NCI-H2029 (cell line): Measurements from ENCODE around the gene SYN1.
"Not testable (repeated sequence)": the region's sequence is repeated elsewhere in the genome, so short reads cannot be mapped to it uniquely, and the experiment has no call there.

Experiments
- DNase-seq: peaks from one replicate; lab custom pipeline; 2025; lab: John Stamatoyannopoulos, UW

The SYN1 gene

GRCh38 chrX:47633689-47634590 is 14.3 kb upstream of the SYN1 start:
- no peak for DNase-seq

DNA sequence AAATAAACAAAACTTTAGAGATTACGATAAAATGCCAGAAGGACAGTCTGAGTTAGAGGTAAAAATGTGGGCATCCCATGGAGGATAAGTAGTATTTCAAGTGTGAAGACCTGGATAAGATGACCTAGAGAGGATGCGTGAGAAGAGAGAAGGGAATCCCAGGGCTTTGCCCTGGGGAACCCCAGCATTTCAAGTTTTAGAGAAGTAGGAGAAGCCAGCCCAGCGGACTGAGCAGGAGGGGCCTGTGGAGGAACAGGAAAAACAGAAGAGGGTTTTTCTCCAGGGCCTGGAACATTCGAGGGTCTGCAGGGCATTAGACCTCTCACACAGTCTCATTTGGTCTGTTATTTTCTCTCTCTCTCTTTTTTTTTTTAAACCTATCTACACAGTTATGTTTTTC is 13.0 kb upstream of the SYN1 start:
- DNase-seq = no peak

GRCh38 chrX:47631676-47632075 is 12.0 kb upstream of the SYN1 start:
- no peak for DNase-seq

DNA sequence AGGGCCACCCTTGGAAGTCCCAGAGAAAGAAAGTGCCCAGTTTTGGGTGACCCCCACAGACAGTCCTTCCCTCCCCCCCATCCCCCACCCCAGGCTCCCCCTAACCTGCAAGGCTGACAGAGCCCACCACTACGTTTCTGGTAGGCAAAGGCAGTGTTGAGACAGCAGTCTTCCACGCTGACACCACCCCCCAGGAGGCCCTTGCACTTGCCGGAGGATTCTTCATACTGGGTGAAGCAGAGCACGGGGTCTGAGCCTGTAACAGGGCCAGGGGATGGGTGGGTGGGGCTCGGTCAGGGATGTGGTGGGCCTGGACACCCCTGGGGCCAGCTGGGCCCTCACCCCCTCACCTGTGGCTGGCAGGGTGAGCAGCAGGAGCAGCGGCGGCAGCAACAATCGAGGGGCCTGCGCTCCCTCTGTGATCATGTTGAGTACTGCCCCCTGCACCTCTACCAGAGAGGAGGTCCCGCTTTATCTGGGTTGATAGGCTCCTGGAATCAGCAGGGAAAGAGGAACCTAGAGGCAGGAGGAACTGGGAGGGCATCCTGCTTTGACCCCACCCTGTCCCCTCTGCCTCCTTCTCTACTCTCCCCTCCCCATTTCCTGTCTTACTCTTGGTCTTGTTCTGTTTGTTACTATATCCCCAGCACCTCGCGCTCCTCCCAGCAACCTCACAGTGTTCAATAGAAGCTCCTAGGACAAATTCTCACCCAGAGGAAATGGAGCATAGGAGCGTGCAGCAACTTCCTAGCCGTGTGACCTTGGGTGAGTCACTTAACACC is 10.0 kb upstream of the SYN1 start, which contains the start of gene CFP:
Gene CFP (minus strand): TSS at position 512 of the 782 bp plus-strand sequence. CDS start 86 bp downstream, at position 426.
- no peak for DNase-seq

GRCh38 chrX:47628982-47629381 is 9.3 kb upstream of the SYN1 start:
- DNase-seq = no peak

DNA sequence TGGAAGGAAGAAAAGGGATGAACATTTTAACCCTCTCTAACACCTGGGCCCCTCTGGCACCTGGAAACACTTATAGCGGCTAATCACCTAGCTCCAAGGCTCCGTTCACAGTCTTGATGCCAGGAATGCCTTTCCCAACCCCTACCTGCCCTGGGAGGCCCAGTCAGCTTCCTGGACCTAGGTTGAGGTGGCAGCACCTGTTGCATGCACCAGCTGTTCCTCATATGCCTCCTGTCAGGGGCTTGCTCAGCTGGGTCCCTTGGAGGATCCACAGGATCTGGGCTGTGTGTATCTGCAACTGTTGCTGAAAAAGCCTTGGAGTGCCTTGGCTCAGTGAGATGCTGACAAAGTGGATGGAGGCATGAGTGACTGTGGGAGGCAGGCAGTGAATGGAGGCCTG is 5.7 kb upstream of the SYN1 start:
- no peak for DNase-seq

DNA sequence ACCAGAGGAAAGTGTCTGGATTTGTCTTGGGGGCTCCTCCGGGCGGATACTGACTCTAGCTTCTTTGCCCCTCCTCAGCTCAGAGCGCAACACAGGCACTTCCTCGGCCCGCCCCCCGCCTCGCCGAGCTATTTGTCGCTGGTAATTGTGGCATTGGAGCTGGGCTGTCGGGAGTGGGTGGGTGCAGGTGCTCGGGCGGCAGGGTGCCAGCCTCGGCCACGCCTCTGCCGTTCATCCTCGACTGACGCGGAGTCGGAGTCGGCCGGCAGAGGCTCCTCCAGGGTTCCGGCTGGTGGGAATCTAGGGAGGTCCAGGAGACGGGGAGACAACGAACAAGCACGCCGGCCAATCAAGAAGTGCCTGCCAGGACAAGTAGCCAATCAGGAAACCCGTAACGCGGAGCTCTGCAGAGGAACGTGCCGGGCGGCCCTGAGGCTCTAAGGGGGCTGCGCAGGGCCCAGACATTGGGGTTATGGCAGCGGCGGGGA is 3.9 kb upstream of the SYN1 start:
- DNase-seq = peak; percentile 71

DNA sequence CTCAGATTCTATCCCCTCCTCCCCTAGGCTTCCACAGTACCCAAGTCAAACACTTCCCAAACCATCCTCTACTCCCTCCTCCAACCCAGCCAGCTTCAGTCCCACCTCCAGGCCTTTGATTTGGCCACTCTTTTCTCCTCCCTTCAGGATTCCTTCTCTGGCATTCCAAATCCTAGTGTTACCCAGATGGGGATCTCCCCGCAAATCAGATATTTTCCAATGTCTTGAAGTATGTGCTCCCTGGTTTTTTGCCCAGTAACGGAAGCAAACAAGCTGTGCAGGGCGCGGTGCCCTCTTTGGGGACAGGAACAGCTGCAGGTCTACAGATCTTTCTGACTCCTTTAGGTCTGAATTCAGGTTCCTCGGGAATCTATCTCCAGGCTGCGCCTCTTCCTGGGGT is 2.2 kb upstream of the SYN1 start:
- no peak for DNase-seq

DNA sequence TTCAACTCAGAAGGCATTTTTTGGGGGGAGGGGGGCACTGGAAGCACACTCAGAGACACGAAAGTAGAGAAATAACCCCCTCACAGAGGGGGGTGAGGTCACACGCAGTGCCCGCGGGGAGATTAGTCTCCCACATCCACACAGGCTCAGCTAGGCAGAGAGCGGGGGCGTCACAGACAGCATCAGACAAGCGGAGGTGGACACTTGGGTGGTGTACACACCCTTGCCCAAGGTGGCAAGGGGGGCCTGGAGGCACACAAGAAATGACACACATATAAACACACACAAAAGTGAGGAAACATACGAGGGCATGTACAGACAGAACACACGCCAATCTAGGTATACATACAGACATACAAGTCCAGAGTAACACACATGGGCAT is 637 bp upstream of the SYN1 start:
- DNase-seq = no peak

- DNase-seq = no peak
These were observed 653 bp downstream of the SYN1 start for GRCh38 chrX:47618923-47619485.

GRCh38 chrX:47614618-47615017 is 5.0 kb downstream of the SYN1 start:
- DNase-seq = no peak

DNA sequence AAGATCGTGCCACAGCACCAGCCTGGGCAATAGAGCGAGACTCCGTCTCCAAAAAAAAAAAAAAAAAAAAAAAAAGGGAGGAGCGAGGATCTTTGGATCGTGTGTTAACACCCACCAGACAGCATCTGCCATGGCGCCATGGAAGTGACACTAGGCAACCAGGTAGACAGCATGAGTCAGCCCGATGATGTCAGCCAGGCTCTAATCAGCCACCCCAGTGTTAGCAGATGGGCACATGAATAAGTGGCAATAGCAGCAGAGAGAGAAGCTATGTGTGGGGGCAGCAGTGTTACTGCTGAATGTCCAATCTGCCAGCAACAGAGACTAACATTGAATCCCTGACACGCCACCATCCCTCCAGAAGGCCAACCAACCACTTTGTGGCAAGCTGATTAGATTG is 6.6 kb downstream of the SYN1 start:
- DNase-seq = no peak

DNA sequence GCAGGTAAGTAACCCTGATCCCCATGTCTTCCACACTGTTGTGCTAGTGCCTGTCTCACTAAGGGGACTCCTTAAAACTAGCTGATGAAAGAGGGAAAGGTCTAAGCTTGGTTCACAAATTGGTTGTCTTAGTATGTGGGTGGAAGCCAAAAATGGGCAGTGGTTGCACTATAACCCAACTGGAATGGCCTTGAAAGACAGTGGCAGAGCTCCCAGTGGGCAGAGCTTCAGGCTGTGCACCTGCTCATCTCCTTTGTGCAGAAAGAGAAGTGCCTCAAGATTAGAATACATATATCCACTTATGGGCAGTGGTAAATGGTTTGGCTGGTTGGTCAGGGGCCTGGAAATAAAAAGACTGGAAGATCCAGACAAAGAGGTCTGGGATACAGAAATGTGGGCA is 7.2 kb downstream of the SYN1 start:
- DNase-seq = peak; percentile 16

GRCh38 chrX:47611926-47612325 is 7.7 kb downstream of the SYN1 start:
- DNase-seq = no peak

DNA sequence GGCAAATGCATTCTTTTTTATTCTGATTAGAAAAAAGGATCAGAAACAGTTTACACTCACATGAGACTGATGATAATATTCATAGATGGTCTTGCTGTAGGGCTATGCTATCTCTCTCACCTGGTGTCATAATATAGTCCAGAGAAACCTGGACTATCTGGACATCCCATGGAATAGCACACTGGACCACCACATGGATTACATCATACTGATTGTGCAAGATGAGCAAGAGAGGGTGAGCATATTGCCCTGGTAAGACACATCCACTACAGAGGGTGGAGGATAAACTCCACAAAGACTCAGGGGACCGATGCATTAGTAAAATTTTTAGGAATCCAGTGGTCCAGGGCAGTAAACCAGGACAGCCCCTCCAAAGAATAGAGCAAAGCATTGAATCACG is 8.2 kb downstream of the SYN1 start:
- no peak for DNase-seq

DNA sequence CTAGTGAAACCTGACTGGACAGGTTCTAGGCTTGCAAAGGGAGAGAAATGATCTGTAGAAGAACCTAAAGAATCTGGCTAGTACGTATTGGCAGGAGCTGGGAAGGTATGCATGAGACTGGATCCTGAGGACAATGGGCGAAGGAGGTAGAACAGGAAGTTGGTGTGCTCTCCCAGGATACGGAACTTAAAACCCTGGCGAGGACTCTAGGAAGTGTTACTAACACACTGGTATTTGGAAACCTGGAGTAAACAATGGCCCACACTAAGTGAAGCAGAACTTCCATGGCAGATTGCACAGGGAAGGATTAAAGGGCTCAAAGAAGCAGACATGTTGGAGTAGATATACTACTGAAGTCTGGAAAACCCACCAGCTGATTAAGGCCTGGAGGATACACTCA is 9.1 kb downstream of the SYN1 start:
- DNase-seq = no peak

DNA sequence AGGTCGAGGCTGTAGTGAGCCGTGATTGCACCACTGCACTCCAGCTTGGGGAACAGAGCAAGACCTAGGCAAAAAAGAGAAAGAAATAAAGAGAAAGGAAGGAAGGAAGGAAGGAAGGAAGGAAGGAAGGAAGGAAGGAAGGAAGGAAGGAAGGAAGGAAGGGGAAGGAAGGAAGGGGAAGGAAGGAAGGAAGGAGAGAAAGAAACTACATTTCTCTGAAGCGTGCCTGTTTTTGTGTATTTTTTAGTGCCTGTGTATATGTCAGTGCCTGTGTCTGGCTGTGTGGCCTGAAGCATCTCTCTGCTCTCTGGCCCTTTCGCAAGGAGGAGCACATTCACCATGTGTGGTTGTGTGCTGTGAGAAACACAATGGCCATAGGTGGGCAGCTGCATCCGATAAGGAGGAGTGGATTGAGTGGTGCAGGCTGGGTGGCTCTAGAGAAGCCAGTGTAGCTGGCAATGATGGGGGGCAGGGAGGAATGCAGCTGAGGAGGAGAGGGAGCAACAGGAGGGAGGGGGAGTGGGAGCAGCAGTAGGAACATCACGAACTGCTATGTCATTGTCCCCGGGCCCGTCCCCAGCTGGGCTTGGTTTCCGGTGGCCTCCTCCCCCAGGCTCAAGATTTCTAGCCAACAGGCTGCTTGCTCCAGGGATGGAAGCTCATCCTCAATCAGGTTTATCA is 11.4 kb downstream of the SYN1 start:
- DNase-seq = no peak

GRCh38 chrX:47607091-47607490 is 12.6 kb downstream of the SYN1 start:
- no peak for DNase-seq

- no peak for DNase-seq
These were observed 14.6 kb downstream of the SYN1 start for GRCh38 chrX:47605024-47605423.

GRCh38 chrX:47603125-47603524 is 16.5 kb downstream of the SYN1 start:
- not testable (repeated sequence) for DNase-seq

DNA sequence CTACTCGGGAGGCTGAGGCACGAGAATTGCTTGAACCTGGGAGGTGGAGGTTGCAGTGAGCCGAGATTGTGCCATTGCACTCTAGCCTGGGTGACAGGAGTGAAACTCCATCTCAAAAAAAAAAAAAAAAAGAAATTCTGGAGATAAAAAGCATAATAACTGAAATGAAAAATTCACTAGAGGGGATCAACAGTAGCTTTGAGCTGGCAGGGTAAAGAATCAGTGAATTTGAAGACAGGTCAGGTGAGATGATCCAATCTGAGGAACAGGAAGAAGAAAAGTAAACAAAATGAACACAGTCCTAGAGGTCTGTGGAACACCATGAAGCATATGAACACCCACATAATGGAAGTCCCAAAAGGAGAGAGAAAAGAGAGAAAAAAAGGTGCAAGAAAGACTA is 22.4 kb downstream of the SYN1 start:
- no peak for DNase-seq

- DNase-seq = no peak
These were observed 23.4 kb downstream of the SYN1 start for GRCh38 chrX:47596256-47596655.
